CD8-positive, alpha-beta memory T cell (primary cell): Measurements from ENCODE around the gene PON2. TPM values are rescaled to one million over a fixed set of nuclear protein-coding genes. Genes with fewer than 3 reads are reported as not detected.

Source experiments
- polyA plus RNA-seq: library from polyadenylated mRNA; unstranded; fragments of 300-500 nt; fragmentation: Illumina TruSeq; gene quantifications from one replicate; pipeline ENCODE4 v1.2.3, GENCODE V29; 2021
- total RNA-seq, 2 experiments: library from RNA; stranded (reverse); gene quantifications; one replicate each; pipeline ENCODE4 v1.2.3, GENCODE V29; 2021

Gene PON2
- total and polyA plus RNA-seq, 3 experiments from 2014 or later: 6.0 to 7.0 (median 6.5) TPM

Other genes with a start within 250 kb of the PON2 start
- gene PON1, start 110.5 kb downstream of the PON2 start, total RNA-seq: not detected
- gene PON1, start 110.5 kb downstream of the PON2 start, polyA plus RNA-seq: not detected
- gene PON3, start 38.7 kb downstream of the PON2 start, total RNA-seq: not detected
- gene PON3, start 38.7 kb downstream of the PON2 start, polyA plus RNA-seq: not detected
- not detected for gene ASB4, start 50.9 kb upstream of the PON2 start, total RNA-seq
- not detected for gene ASB4, start 50.9 kb upstream of the PON2 start, polyA plus RNA-seq
- 1 to 10 TPM in 1 of 2 experiments, under 1 TPM in 1; 0.74 to 1.2 TPM for gene PDK4, start 161.5 kb upstream of the PON2 start, total RNA-seq
- not detected for gene PDK4, start 161.5 kb upstream of the PON2 start, polyA plus RNA-seq